GM13977 (cell line): ENCODE results near the gene CADM2.

Experiments
- DNase-seq: peaks from one replicate; pipeline ENCODE4 v3.0.0; 2012; ENCODE audit warnings: low spot score
- CTCF ChIP-seq: IDR thresholded peaks from 2 replicates; pipeline ENCODE4 v1.5.1; 2012; ENCODE audit warnings: mild to moderate bottlenecking, control low read depth; ENCODE audit not compliant: insufficient read depth; ENCODE audit errors: extremely low read depth, missing control alignments
- in situ Hi-C: fragments of 300-500 bp; cut with MboI; formaldehyde crosslinking; loops from one replicate; pipeline ENCODE4 v1.12.0; 2022; ENCODE audit warnings: low sequenced_read_pairs, low pct_unique_long_range_greater_than_20kb, mixed read lengths, inconsistent platforms; ENCODE audit not compliant: unreplicated experiment

The CADM2 gene

GRCh38 chr3:85591451-85591850 is 632.7 kb downstream of the CADM2 start:
- in situ Hi-C loops = no loop called here
- no peak for DNase-seq
- TF ChIP-seq CTCF = no peak

GRCh38 chr3:85592256-85592655 is 633.5 kb downstream of the CADM2 start:
- no peak for TF ChIP-seq CTCF
- no peak for DNase-seq
- in situ Hi-C loops = no loop called here

GRCh38 chr3:85594676-85595075 is 635.9 kb downstream of the CADM2 start:
- TF ChIP-seq CTCF = no peak
- in situ Hi-C loops = no loop called here
- no peak for DNase-seq

GRCh38 chr3:85603378-85603777 is 644.6 kb downstream of the CADM2 start:
- TF ChIP-seq CTCF = no peak
- in situ Hi-C loops = no loop called here
- no peak for DNase-seq

- no peak for DNase-seq
- in situ Hi-C loops = no loop called here
- no peak for TF ChIP-seq CTCF
These were observed 645.9 kb downstream of the CADM2 start for GRCh38 chr3:85604641-85605040.

GRCh38 chr3:85605066-85605465 is 646.3 kb downstream of the CADM2 start:
- TF ChIP-seq CTCF = no peak
- in situ Hi-C loops = no loop called here

GRCh38 chr3:85626662-85627061 is 667.9 kb downstream of the CADM2 start:
- TF ChIP-seq CTCF = no peak
- in situ Hi-C loops = no loop called here
- no peak for DNase-seq

More at GRCh38 chr3:85605066-85605465, 646.3 kb downstream of the CADM2 start:
- DNase-seq = no peak
